HG03558 (cell line): ENCODE measurements around the gene ERMARD.

Source experiments
- ATAC-seq: cut with Tn5 transposase; IDR thresholded peaks from one replicate; pipeline ENCODE4 v1.9.1; 2021; ENCODE audit warnings: moderate number of reproducible peaks; ENCODE audit not compliant: unreplicated experiment; ENCODE audit errors: extremely low read depth

The ERMARD gene

GRCh38 chr6:169780571-169781091, 29.2 kb downstream of the ERMARD start:
- no peak for ATAC-seq

GRCh38 chr6:169782966-169783365, 31.5 kb downstream of the ERMARD start:
- no peak for ATAC-seq

GRCh38 chr6:169783401-169783800, 32.0 kb downstream of the ERMARD start:
- ATAC-seq: no peak

GRCh38 chr6:169783971-169784820, 32.8 kb downstream of the ERMARD start:
- ATAC-seq: no peak

GRCh38 chr6:169784821-169785340, 33.5 kb downstream of the ERMARD start:
- ATAC-seq: no peak

- no peak for ATAC-seq
These were observed 34.1 kb downstream of the ERMARD start for GRCh38 chr6:169785566-169785965.

GRCh38 chr6:169786349-169786748, 34.9 kb downstream of the ERMARD start:
- no peak for ATAC-seq

GRCh38 chr6:169787797-169788196, 36.4 kb downstream of the ERMARD start:
- ATAC-seq: no peak

GRCh38 chr6:169788809-169789145, 37.4 kb downstream of the ERMARD start:
- no peak for ATAC-seq

- ATAC-seq: no peak
These were observed 37.9 kb downstream of the ERMARD start for GRCh38 chr6:169789146-169789943.

GRCh38 chr6:169789944-169790927, 38.8 kb downstream of the ERMARD start:
- peak; percentile 87 for ATAC-seq

- no peak for ATAC-seq
These were observed 40.3 kb downstream of the ERMARD start for GRCh38 chr6:169791721-169792131.

GRCh38 chr6:169792306-169793015, 41.0 kb downstream of the ERMARD start:
- no peak for ATAC-seq

- ATAC-seq: no peak
These were observed 42.0 kb downstream of the ERMARD start for GRCh38 chr6:169793408-169793807.

- no peak for ATAC-seq
These were observed 43.1 kb downstream of the ERMARD start for GRCh38 chr6:169794317-169795055.

- no peak for ATAC-seq
These were observed 43.8 kb downstream of the ERMARD start for GRCh38 chr6:169795196-169795595.

GRCh38 chr6:169798764-169799473, 47.5 kb downstream of the ERMARD start:
- ATAC-seq: no peak

- no peak for ATAC-seq
These were observed 48.1 kb downstream of the ERMARD start for GRCh38 chr6:169799474-169799926.
